ENCODE measurements around the gene CMBL.

The CMBL gene

DNA sequence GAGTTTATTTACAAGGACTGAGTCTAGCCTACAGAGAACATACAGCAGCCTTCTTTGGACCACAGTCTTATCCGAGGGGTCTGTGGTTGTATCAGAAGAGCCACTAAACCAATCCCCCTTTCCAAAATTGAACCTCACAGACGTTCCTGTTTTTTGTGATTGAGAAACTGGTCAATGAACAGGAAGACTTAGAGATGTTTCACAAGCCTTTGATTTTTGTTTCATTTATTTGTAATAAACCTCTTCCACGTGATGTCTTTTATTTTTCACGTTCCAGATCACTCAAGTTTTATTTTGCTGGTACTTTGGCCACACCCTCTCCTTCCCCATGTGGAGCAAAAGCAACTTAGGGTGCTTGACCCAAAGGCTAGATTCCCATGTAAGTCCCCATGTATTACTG, 41.6 kb downstream of the CMBL start:
- Histone ChIP-seq H3K9ac (ENCODE audit: low read length in 2 of 2) (no peak overlapping the region), H3K36me3 (ENCODE audit: control insufficient read depth in 2 of 2, insufficient read depth in 2 of 2, low read length in 2 of 2) (peaks cover 30 to 33% of the 10 kb centered on the region in 2 donors), H3K4me1 (ENCODE audit: control insufficient read depth, insufficient read depth, low read length) (no peaks in the 10 kb centered on the region), H3K27ac (ENCODE audit: low read length) (no peak overlapping the region), H3K9me3 (ENCODE audit: control insufficient read depth in 2 of 2, low read length in 2 of 2) (no peaks in the 10 kb centered on the region), H3K27me3 (ENCODE audit: control insufficient read depth in 1 of 2, insufficient read depth in 2 of 2, low read length in 2 of 2) (no peaks in the 10 kb centered on the region), H3K4me3 (ENCODE audit: low read length in 2 of 2) (no peak overlapping the region)

DNA sequence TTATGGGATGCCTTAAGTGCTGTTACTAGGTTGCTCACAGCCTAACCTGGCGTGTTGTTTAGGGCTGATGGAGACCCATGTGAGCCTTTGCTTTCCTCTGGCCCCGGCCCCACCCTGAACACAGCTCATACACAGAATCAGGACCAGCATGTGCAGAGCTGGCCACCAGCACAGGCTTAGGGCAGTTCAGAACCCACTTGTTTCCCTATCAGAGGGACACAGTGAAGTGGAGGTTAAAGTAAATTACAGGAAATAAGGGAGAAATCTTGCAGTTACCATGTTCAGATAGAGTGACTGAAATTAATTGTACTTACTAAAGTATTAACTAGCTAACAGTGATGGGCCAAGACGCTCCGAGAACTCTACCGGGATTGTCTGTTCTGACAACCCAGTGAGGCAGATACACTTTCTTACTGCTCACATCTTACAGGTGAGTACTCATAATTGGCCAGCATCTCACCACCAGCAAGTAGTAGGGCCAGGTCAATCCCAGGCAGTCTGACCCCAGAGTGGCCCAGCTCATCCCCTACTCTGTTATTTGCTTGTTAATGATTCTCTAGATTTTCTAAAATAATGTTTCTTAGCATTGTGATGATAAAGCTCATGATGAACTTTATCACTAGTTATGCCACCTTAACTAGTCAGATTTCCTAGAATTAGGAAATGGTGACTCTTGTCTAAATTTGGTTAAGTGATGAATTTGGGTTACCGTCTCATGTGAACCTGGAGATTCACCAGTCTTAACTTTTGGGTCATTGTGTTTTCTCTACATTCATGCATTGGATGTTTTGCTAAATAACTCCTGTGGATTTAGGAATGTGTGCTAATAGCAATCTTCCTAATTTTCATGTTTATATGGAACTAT, 42.2 kb downstream of the CMBL start:
- no peak overlapping the region for H3K9ac ChIP-seq (ENCODE audit: low read length in 2 of 2)
- H3K27ac ChIP-seq (ENCODE audit: low read length): no peak overlapping the region
- no peak overlapping the region for H3K4me3 ChIP-seq (ENCODE audit: low read length in 2 of 2)
- H3K9me3 ChIP-seq (ENCODE audit: control insufficient read depth in 2 of 2, low read length in 2 of 2): no peaks in the 10 kb centered on the region
- no peaks in the 10 kb centered on the region for H3K27me3 ChIP-seq (ENCODE audit: control insufficient read depth in 1 of 2, insufficient read depth in 2 of 2, low read length in 2 of 2)
- peaks cover 37 to 39% of the 10 kb centered on the region in 2 donors for H3K36me3 ChIP-seq (ENCODE audit: control insufficient read depth in 2 of 2, insufficient read depth in 2 of 2, low read length in 2 of 2)
- H3K4me1 ChIP-seq (ENCODE audit: control insufficient read depth, insufficient read depth, low read length): no peaks in the 10 kb centered on the region

DNA sequence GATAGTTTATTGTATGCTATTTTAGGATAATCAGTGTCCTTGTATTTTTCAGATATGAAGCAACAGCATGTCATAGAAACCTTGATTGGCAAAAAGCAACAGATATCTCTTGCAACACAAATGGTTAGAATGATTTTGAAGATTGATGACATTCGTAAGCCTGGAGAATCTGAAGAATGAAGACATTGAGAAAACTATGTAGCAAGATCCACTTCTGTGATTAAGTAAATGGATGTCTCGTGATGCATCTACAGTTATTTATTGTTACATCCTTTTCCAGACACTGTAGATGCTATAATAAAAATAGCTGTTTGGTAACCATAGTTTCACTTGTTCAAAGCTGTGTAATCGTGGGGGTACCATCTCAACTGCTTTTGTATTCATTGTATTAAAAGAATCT, 43.1 kb downstream of the CMBL start:
- no peaks in the 10 kb centered on the region for H3K9me3 ChIP-seq (ENCODE audit: control insufficient read depth in 2 of 2, low read length in 2 of 2)
- no peak overlapping the region for H3K27ac ChIP-seq (ENCODE audit: low read length)
- H3K4me3 ChIP-seq (ENCODE audit: low read length in 2 of 2): no peak overlapping the region
- no peaks in the 10 kb centered on the region for H3K27me3 ChIP-seq (ENCODE audit: control insufficient read depth in 1 of 2, insufficient read depth in 2 of 2, low read length in 2 of 2)
- no peaks in the 10 kb centered on the region for H3K4me1 ChIP-seq (ENCODE audit: control insufficient read depth, insufficient read depth, low read length)
- H3K36me3 ChIP-seq (ENCODE audit: control insufficient read depth in 2 of 2, insufficient read depth in 2 of 2, low read length in 2 of 2): peaks cover 46 to 48% of the 10 kb centered on the region in 2 donors
- no peak overlapping the region for H3K9ac ChIP-seq (ENCODE audit: low read length in 2 of 2)

DNA sequence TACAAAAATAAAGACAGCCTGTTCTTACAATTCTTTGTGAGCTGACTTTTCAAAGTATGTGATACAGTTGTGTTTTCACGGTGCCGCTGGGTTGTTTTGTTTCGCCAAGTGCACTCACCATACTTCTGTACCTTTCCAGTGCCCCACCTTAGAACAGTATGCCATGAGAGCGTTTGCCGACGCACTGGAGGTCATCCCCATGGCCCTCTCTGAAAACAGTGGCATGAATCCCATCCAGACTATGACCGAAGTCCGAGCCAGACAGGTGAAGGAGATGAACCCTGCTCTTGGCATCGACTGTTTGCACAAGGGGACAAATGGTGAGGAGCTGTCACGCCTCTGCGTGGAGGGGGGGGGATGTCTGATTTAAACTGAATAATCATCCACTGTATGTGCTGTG, 44.7 kb downstream of the CMBL start:
- H3K4me3 ChIP-seq (ENCODE audit: low read length in 2 of 2): no peak overlapping the region
- H3K27me3 ChIP-seq (ENCODE audit: control insufficient read depth in 1 of 2, insufficient read depth in 2 of 2, low read length in 2 of 2): no peaks in the 10 kb centered on the region
- H3K36me3 ChIP-seq (ENCODE audit: control insufficient read depth in 2 of 2, insufficient read depth in 2 of 2, low read length in 2 of 2): peaks cover 62 to 64% of the 10 kb centered on the region in 2 donors
- no peak overlapping the region for H3K27ac ChIP-seq (ENCODE audit: low read length)
- no peak overlapping the region for H3K9ac ChIP-seq (ENCODE audit: low read length in 2 of 2)
- no peaks in the 10 kb centered on the region for H3K4me1 ChIP-seq (ENCODE audit: control insufficient read depth, insufficient read depth, low read length)
- no peaks in the 10 kb centered on the region for H3K9me3 ChIP-seq (ENCODE audit: control insufficient read depth in 2 of 2, low read length in 2 of 2)

DNA sequence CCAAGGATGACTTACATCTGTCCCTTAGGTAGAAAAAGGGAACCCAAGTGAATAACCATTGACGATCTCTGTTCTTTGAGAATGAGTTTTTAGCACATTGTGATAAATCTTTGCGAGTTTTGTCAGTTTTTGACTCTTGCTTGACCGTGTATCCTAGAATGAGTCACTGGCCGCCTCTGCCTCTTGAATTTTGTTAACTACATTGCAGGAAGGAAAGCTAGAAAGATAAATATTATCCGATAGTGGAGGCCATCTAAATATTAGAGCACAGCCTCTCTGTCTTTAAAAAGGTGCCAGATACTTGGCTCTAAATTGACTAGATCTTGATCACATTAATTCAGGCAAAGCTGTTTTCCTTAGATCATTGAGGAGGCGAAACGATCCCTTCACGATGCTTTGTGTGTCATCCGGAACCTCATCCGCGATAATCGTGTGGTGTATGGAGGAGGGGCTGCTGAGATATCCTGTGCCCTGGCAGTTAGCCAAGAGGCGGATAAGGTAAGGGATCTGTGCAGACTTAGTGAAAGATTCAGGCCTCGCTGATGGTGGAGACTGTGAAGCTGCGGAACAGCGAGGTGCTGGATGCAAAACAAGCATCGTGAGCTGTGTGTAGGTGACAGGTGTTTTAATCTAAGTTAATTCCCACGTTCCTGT, 45.5 kb downstream of the CMBL start:
- Histone ChIP-seq H3K27ac (ENCODE audit: low read length) (no peak overlapping the region), H3K4me1 (ENCODE audit: control insufficient read depth, insufficient read depth, low read length) (no peaks in the 10 kb centered on the region)

DNA sequence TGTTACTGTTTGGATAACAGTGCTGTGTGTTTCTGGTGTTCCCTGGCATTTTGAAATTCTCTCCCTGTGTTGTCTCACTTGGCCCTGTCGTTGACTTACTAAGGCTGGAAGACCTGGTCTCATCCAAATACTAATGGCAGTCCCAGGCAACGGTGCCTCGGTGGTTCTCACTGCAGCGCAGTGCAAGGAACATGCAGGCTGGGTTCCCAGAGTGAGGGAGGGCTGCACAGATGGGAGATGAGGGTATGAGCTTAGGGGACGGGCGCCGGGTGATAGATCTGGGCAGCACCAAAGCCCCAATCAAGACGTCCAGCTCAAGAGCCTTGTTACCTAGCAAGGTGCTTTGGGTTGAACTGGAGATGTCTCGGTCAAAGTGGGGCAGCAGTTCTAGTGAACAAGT, 46.6 kb downstream of the CMBL start:
- H3K9ac ChIP-seq (ENCODE audit: low read length in 2 of 2): no peak overlapping the region
- H3K27ac ChIP-seq (ENCODE audit: low read length): no peak overlapping the region
- no peak overlapping the region for H3K4me3 ChIP-seq (ENCODE audit: low read length in 2 of 2)
- H3K9me3 ChIP-seq (ENCODE audit: control insufficient read depth in 2 of 2, low read length in 2 of 2): no peaks in the 10 kb centered on the region
- H3K4me1 ChIP-seq (ENCODE audit: control insufficient read depth, insufficient read depth, low read length): no peaks in the 10 kb centered on the region
- H3K36me3 ChIP-seq (ENCODE audit: control insufficient read depth in 2 of 2, insufficient read depth in 2 of 2, low read length in 2 of 2): peaks cover 75 to 82% of the 10 kb centered on the region in 2 donors
- H3K27me3 ChIP-seq (ENCODE audit: control insufficient read depth in 1 of 2, insufficient read depth in 2 of 2, low read length in 2 of 2): no peaks in the 10 kb centered on the region

More for the DNA sequence above, 45.5 kb downstream of the CMBL start:
- Histone ChIP-seq H3K9me3 (ENCODE audit: control insufficient read depth in 2 of 2, low read length in 2 of 2) (no peaks in the 10 kb centered on the region), H3K4me3 (ENCODE audit: low read length in 2 of 2) (no peak overlapping the region), H3K9ac (ENCODE audit: low read length in 2 of 2) (no peak overlapping the region), H3K27me3 (ENCODE audit: control insufficient read depth in 1 of 2, insufficient read depth in 2 of 2, low read length in 2 of 2) (no peaks in the 10 kb centered on the region), H3K36me3 (ENCODE audit: control insufficient read depth in 2 of 2, insufficient read depth in 2 of 2, low read length in 2 of 2) (peaks cover 69 to 71% of the 10 kb centered on the region in 2 donors)

DNA sequence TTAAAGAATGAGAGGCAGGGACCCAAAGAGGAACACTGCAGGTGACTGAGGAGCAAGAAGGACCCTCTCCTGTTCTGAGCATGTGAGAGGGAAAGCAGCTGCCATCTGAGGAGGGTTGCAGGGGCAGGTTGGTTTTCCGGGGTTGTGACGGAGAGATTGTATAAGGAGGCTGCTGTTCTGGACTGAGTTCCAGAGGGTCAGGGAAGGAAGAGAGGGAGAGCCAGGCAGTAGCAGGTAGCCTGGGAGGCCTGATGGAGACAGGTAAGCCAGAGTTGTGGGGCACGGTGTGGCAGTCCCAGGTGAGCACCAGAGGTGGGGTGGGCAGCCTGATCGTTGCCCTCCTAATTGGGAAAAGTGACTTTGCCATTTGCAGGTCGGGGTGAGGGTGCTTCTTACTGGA, 47.8 kb downstream of the CMBL start:
- Histone ChIP-seq H3K4me1 (ENCODE audit: control insufficient read depth, insufficient read depth, low read length) (no peaks in the 10 kb centered on the region), H3K4me3 (ENCODE audit: low read length in 2 of 2) (no peak overlapping the region), H3K9ac (ENCODE audit: low read length in 2 of 2) (no peak overlapping the region), H3K27me3 (ENCODE audit: control insufficient read depth in 1 of 2, insufficient read depth in 2 of 2, low read length in 2 of 2) (no peaks in the 10 kb centered on the region), H3K27ac (ENCODE audit: low read length) (no peak overlapping the region), H3K36me3 (ENCODE audit: control insufficient read depth in 2 of 2, insufficient read depth in 2 of 2, low read length in 2 of 2) (peaks cover 73 to 87% of the 10 kb centered on the region in 2 donors), H3K9me3 (ENCODE audit: control insufficient read depth in 2 of 2, low read length in 2 of 2) (no peaks in the 10 kb centered on the region)

DNA sequence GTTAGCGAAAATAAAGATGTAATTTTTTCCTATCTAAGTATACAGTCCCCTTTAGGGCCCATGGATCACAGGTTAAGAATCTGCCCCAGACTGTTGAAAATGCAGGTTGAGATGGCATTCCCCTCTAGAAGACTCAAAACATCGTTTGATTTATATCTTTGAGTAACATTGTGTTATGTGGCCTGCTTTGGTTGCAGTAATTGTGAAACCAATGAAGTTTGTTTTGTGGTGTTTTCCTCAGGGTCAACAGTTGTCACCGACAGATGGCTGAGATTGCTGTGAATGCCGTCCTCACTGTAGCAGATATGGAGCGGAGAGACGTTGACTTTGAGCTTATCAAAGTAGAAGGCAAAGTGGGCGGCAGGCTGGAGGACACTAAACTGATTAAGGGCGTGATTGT, 49.8 kb downstream of the CMBL start:
- no peaks in the 10 kb centered on the region for H3K9me3 ChIP-seq (ENCODE audit: control insufficient read depth in 2 of 2, low read length in 2 of 2)
- H3K4me1 ChIP-seq (ENCODE audit: control insufficient read depth, insufficient read depth, low read length): peaks cover 3% of the 10 kb centered on the region
- H3K27ac ChIP-seq (ENCODE audit: low read length): no peak overlapping the region
- no peaks in the 10 kb centered on the region for H3K27me3 ChIP-seq (ENCODE audit: control insufficient read depth in 1 of 2, insufficient read depth in 2 of 2, low read length in 2 of 2)
- peaks cover 62 to 80% of the 10 kb centered on the region in 2 donors for H3K36me3 ChIP-seq (ENCODE audit: control insufficient read depth in 2 of 2, insufficient read depth in 2 of 2, low read length in 2 of 2)
- H3K4me3 ChIP-seq (ENCODE audit: low read length in 2 of 2): no peak overlapping the region
- H3K9ac ChIP-seq (ENCODE audit: low read length in 2 of 2): no peak overlapping the region

DNA sequence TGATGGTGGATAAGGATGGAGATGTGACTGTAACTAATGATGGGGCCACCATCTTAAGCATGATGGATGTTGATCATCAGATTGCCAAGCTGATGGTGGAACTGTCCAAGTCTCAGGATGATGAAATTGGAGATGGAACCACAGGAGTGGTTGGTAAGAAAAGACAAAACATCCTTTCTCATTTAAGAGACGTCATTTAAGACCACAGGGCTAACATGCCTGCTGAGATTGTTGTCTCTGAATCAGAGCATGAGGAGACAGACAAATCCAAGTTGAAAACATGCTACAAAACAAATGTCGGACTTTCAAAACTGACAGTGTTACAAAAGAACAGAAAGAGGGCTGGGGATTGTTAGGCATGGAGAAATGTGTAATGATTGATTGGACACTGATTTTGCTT, 53.0 kb downstream of the CMBL start:
- peaks cover 40 to 51% of the 10 kb centered on the region in 2 donors for H3K36me3 ChIP-seq (ENCODE audit: control insufficient read depth in 2 of 2, insufficient read depth in 2 of 2, low read length in 2 of 2)
- H3K4me1 ChIP-seq (ENCODE audit: control insufficient read depth, insufficient read depth, low read length): peaks cover 19% of the 10 kb centered on the region
- no peak overlapping the region for H3K4me3 ChIP-seq (ENCODE audit: low read length in 2 of 2)
- H3K9me3 ChIP-seq (ENCODE audit: control insufficient read depth in 2 of 2, low read length in 2 of 2): no peaks in the 10 kb centered on the region
- no peak overlapping the region for H3K9ac ChIP-seq (ENCODE audit: low read length in 2 of 2)
- no peaks in the 10 kb centered on the region for H3K27me3 ChIP-seq (ENCODE audit: control insufficient read depth in 1 of 2, insufficient read depth in 2 of 2, low read length in 2 of 2)
- H3K27ac ChIP-seq (ENCODE audit: low read length): no peak overlapping the region

DNA sequence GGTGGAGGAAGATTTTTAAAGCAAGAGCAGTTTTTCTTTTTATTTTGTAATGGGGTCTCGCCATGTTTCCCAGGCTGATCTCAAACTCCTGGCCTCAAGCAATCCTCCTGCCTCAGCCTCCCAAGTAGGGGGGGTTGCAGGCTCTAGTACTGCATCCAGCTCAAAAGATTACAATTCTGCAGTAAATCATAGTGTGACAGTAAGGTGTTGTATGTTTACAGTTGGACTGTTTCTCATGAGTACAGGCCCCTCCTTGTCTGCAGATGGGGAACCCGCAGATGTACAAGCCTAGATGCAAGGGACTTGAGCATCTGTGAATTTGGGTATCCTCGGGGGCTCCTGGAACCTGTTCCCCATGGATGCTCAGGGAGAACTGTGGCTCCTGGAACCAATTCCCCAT, 54.3 kb downstream of the CMBL start:
- H3K36me3 ChIP-seq (ENCODE audit: control insufficient read depth in 2 of 2, insufficient read depth in 2 of 2, low read length in 2 of 2): peaks cover 27 to 38% of the 10 kb centered on the region in 2 donors
- H3K9ac ChIP-seq (ENCODE audit: low read length in 2 of 2): peak overlapping the region in 1 of 2 donors; percentile 2
- no peaks in the 10 kb centered on the region for H3K27me3 ChIP-seq (ENCODE audit: control insufficient read depth in 1 of 2, insufficient read depth in 2 of 2, low read length in 2 of 2)
- H3K27ac ChIP-seq (ENCODE audit: low read length): no peak overlapping the region
- no peak overlapping the region for H3K4me3 ChIP-seq (ENCODE audit: low read length in 2 of 2)
- peaks cover 26% of the 10 kb centered on the region for H3K4me1 ChIP-seq (ENCODE audit: control insufficient read depth, insufficient read depth, low read length)
- H3K9me3 ChIP-seq (ENCODE audit: control insufficient read depth in 2 of 2, low read length in 2 of 2): no peaks in the 10 kb centered on the region

DNA sequence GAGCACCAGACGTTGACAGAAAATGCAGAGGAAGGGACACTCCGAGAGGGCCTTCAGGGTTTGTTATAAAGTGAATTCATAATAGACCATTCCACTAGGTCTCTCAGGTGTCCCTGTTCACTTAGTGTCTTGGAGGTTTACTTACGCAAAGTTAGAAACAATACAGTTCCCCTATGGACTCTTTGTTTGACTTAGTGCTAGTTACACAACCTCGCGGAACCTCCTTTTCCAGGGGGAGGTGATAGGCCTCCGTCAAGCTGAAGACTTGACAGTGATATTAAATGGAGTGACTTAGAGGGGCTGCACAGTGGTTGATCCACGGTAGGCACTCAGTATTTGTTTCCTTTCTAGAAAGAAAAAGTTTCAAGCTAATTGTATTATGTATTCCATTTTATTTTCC, 56.3 kb downstream of the CMBL start:
- H3K4me3 ChIP-seq (ENCODE audit: low read length in 2 of 2): peak overlapping the region; percentile 96 to 97
- H3K27me3 ChIP-seq (ENCODE audit: control insufficient read depth in 1 of 2, insufficient read depth in 2 of 2, low read length in 2 of 2): no peaks in the 10 kb centered on the region
- peaks cover 26% of the 10 kb centered on the region for H3K4me1 ChIP-seq (ENCODE audit: control insufficient read depth, insufficient read depth, low read length)
- no peaks in the 10 kb centered on the region for H3K9me3 ChIP-seq (ENCODE audit: control insufficient read depth in 2 of 2, low read length in 2 of 2)
- H3K27ac ChIP-seq (ENCODE audit: low read length): no peak overlapping the region
- H3K9ac ChIP-seq (ENCODE audit: low read length in 2 of 2): peak overlapping the region; percentile 66 to 95
- peaks cover 10 to 19% of the 10 kb centered on the region in 2 donors for H3K36me3 ChIP-seq (ENCODE audit: control insufficient read depth in 2 of 2, insufficient read depth in 2 of 2, low read length in 2 of 2)
